ENCODE measurements around the gene ACO2. TPM values are rescaled to one million over a fixed set of nuclear protein-coding genes. Genes with fewer than 3 reads are reported as not detected.
"Not testable (repeated sequence)": the region's sequence is repeated elsewhere in the genome, so short reads cannot be mapped to it uniquely, and the experiment has no call there.

Gene ACO2
- polyA plus RNA-seq, 2 donors: 22.6 to 59.7 TPM

DNA sequence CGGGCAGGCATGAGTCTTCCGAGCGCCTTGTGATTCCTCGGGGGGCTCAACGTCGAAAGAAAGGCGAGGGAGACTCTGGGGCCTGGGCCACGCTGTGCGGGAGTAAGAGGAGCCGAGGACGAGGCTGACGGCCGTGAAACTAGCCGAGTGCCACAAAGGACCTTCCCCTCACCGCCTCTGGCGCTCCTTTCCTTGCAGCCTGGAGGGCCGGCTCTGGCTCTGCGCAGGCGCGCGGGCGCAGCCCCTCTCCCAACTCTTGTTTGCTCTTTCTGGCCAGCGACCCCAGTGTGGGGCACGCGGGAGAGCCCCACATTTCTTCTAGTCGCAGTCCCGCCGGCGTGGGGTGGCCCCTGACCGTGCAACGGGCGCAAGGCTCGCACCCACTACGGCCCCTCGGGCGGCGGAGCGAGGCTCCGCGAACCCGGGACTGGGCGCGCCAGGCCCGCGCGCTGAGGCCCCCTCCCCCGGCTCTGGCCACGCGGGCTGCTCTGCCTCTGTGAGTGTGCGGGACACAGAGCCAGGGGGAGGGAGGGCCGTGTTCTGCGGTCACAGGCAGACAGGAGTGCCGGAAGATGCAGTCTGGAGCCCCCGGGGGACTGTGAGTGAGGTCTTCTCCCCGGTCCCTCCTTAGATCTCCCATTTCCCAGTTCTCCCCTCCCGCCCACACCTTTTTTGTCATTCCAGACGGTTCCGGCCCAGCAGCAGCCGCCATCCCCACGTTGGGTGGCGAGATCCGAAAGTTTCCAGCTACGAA lies 21.3 kb upstream of the ACO2 start:
- Histone ChIP-seq H3K4me3 (ENCODE audit: low read depth in 1 of 2, low read length in 2 of 2) (peak overlapping the region; percentile 88 to 98), H3K27me3 (ENCODE audit: control insufficient read depth in 1 of 2, insufficient read depth in 2 of 2, low read length in 2 of 2) (no peaks in the 10 kb centered on the region)
- 0% methylated on average over 57 to 63 of the region's 63 CpGs for WGBS, 2 donors

DNA sequence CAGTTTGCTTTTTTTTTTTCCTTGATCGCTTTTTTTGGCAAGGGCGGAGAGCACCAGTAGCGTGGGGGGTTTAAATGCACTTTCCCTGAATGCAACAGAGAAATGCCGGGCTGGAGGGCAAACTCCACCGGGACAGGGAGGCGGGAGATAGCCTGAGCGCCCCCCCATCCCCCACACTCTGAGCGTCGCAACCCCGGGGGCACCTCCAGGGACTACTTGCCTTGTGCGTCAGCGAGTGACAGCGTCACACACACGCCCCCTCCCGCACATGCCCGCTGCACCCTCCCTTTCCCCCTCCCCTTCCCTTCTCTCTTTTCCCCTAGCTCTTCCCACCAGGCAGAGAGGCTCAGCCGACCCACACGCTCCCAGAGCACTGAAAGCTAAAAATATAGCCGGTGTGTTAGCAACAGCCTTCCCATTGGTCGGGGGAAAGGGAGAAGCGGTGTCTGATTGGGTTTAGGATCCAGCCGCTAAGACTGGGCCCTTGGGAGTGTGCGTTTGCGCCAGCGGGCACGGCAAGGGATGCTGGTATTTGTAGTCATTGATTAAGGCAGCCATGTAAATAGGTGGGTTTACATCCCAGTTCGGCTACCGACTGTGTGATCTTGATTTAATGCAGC lies 20.6 kb upstream of the ACO2 start:
- WGBS, 2 donors: 0 to 1% methylated on average over 27 to 28 of the region's 28 CpGs
- peak overlapping the region; percentile 88 to 98 for H3K4me3 ChIP-seq (ENCODE audit: low read depth in 1 of 2, low read length in 2 of 2)
- no peaks in the 10 kb centered on the region for H3K36me3 ChIP-seq (ENCODE audit: control insufficient read depth in 2 of 2, insufficient read depth in 2 of 2, low read length in 1 of 2)
- no peaks in the 10 kb centered on the region for H3K27me3 ChIP-seq (ENCODE audit: control insufficient read depth in 1 of 2, insufficient read depth in 2 of 2, low read length in 2 of 2)
- H3K27ac ChIP-seq (ENCODE audit: low read depth in 2 of 2, low read length in 1 of 2): peak overlapping the region; percentile 99 to 100
- no peaks in the 10 kb centered on the region for H3K4me1 ChIP-seq (ENCODE audit: control insufficient read depth in 2 of 2, insufficient read depth in 2 of 2, low read length in 1 of 2)
- H3K9me3 ChIP-seq (ENCODE audit: control insufficient read depth in 2 of 2, insufficient read depth in 1 of 2, low read depth in 1 of 2, low read length in 1 of 2): no peaks in the 10 kb centered on the region

More for the DNA sequence above, 21.3 kb upstream of the ACO2 start:
- peak overlapping the region; percentile 99 to 100 for H3K27ac ChIP-seq (ENCODE audit: low read depth in 2 of 2, low read length in 1 of 2)
- no peaks in the 10 kb centered on the region for H3K4me1 ChIP-seq (ENCODE audit: control insufficient read depth in 2 of 2, insufficient read depth in 2 of 2, low read length in 1 of 2)
- H3K9me3 ChIP-seq (ENCODE audit: control insufficient read depth in 2 of 2, insufficient read depth in 1 of 2, low read depth in 1 of 2, low read length in 1 of 2): no peaks in the 10 kb centered on the region
- no peaks in the 10 kb centered on the region for H3K36me3 ChIP-seq (ENCODE audit: control insufficient read depth in 2 of 2, insufficient read depth in 2 of 2, low read length in 1 of 2)

DNA sequence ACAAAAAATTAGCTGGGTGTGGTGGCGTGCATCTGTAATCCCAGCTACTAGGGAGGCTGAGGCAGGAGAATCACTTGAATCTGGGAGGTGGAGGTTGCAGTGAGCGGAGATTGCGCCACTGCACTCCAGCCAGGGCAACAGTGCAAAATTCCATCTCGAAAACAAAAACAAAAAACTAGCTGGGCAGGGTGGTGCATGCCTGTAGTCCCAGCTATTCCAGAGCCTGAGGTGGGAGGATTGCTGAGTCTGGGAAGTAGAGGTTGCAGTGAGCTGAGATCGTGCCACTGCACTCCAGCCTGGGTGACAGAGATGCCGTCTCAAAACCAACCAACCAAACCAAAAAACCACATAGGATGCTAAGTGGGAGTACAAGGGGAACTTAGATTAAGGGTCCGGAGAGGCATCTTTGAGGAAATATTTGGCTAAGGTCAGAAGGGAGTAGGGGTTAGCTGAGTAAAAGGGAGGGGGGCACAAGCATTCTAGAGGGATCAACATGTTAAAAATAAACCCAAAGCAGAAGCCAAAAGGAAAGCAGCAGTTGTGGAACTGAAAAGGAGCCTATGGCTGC lies 10.7 kb upstream of the ACO2 start:
- 80 to 83% methylated on average over 7 of the region's 7 CpGs for WGBS, 2 donors
- H3K4me1 ChIP-seq (ENCODE audit: control insufficient read depth in 2 of 2, insufficient read depth in 2 of 2, low read length in 1 of 2): no peaks in the 10 kb centered on the region
- H3K9me3 ChIP-seq (ENCODE audit: control insufficient read depth in 2 of 2, insufficient read depth in 1 of 2, low read depth in 1 of 2, low read length in 1 of 2): no peaks in the 10 kb centered on the region
- no peak overlapping the region for H3K27ac ChIP-seq (ENCODE audit: low read depth in 2 of 2, low read length in 1 of 2)
- H3K27me3 ChIP-seq (ENCODE audit: control insufficient read depth in 1 of 2, insufficient read depth in 2 of 2, low read length in 2 of 2): no peaks in the 10 kb centered on the region
- peaks cover 2 to 7% of the 10 kb centered on the region in 2 donors for H3K36me3 ChIP-seq (ENCODE audit: control insufficient read depth in 2 of 2, insufficient read depth in 2 of 2, low read length in 1 of 2)
- H3K4me3 ChIP-seq (ENCODE audit: low read depth in 1 of 2, low read length in 2 of 2): no peak overlapping the region

DNA sequence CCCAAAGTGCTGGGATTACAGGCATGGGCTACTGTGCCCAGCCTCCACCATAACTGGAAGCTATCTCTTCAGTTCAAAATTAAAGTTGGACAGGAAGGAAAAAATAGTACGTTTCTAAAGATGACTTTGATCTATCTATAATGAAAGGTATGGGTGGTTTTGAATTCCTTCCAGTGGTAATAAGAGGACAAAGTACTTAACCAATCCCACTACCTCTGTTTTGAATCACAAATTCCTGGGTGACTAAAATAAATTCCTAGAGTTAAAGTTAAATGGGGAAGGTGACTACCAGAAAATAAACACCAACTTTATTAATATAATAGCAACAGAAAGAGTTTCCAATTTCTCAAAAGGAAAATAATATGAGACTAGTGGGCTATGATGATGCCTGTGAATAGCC lies 9.5 kb upstream of the ACO2 start:
- Histone ChIP-seq H3K36me3 (ENCODE audit: control insufficient read depth in 2 of 2, insufficient read depth in 2 of 2, low read length in 1 of 2) (peaks cover 2 to 7% of the 10 kb centered on the region in 2 donors), H3K4me3 (ENCODE audit: low read depth in 1 of 2, low read length in 2 of 2) (no peak overlapping the region), H3K4me1 (ENCODE audit: control insufficient read depth in 2 of 2, insufficient read depth in 2 of 2, low read length in 1 of 2) (no peaks in the 10 kb centered on the region), H3K27me3 (ENCODE audit: control insufficient read depth in 1 of 2, insufficient read depth in 2 of 2, low read length in 2 of 2) (no peaks in the 10 kb centered on the region), H3K27ac (ENCODE audit: low read depth in 2 of 2, low read length in 1 of 2) (no peak overlapping the region), H3K9me3 (ENCODE audit: control insufficient read depth in 2 of 2, insufficient read depth in 1 of 2, low read depth in 1 of 2, low read length in 1 of 2) (no peaks in the 10 kb centered on the region)
- 47 to 56% methylated on average over 1 of the region's 1 CpG for WGBS, 2 donors

DNA sequence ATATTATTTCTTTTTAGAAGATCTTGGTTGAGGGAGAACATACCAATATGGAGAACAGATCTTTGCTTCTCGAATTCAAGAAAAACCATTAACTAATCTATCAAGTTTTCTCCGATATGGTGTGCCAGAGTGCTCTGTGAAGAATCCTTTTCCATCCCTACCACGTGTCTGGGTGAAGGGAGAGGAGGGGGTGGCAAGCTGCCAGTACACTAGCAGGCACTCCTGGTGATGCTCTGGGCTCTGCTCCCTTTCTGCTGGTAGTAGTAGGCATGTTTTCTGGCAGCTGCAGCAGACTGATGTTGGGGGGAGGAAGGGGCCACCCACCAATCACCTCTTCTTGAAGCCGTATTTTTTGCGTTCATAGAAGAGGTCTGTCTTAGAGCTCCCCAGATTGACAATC lies 8.8 kb upstream of the ACO2 start:
- 66 to 74% methylated on average over 5 of the region's 5 CpGs for WGBS, 2 donors
- H3K27ac ChIP-seq (ENCODE audit: low read depth in 2 of 2, low read length in 1 of 2): not testable (repeated sequence)

DNA sequence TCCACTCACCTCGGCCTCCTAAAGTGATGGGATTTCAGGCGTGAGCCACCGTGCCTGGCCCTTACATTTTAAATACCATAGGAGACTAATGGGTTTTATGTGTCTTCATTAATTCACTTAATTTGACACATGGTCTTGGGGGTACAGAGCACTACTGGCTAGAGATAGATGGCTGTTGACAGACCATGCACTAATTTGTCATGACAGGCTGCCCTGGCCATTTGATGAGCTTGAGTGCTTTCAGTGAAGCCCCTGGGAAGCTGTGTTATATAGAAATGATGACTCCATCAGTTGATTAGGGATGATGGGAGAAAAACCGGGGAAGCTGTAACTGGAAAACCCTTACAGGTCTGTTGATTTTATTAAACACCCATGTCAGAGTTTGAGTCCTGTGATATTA lies 7.0 kb upstream of the ACO2 start:
- no peak overlapping the region for H3K4me3 ChIP-seq (ENCODE audit: low read depth in 1 of 2, low read length in 2 of 2)
- no peaks in the 10 kb centered on the region for H3K9me3 ChIP-seq (ENCODE audit: control insufficient read depth in 2 of 2, insufficient read depth in 1 of 2, low read depth in 1 of 2, low read length in 1 of 2)
- peaks cover 2 to 10% of the 10 kb centered on the region in 2 donors for H3K36me3 ChIP-seq (ENCODE audit: control insufficient read depth in 2 of 2, insufficient read depth in 2 of 2, low read length in 1 of 2)
- H3K27me3 ChIP-seq (ENCODE audit: control insufficient read depth in 1 of 2, insufficient read depth in 2 of 2, low read length in 2 of 2): no peaks in the 10 kb centered on the region
- 84 to 91% methylated on average over 4 of the region's 4 CpGs for WGBS, 2 donors
- H3K27ac ChIP-seq (ENCODE audit: low read depth in 2 of 2, low read length in 1 of 2): no peak overlapping the region
- H3K4me1 ChIP-seq (ENCODE audit: control insufficient read depth in 2 of 2, insufficient read depth in 2 of 2, low read length in 1 of 2): no peaks in the 10 kb centered on the region

More for the DNA sequence above, 8.8 kb upstream of the ACO2 start:
- H3K9me3 ChIP-seq (ENCODE audit: control insufficient read depth in 2 of 2, insufficient read depth in 1 of 2, low read depth in 1 of 2, low read length in 1 of 2); H3K4me1 ChIP-seq (ENCODE audit: control insufficient read depth in 2 of 2, insufficient read depth in 2 of 2, low read length in 1 of 2); H3K36me3 ChIP-seq (ENCODE audit: control insufficient read depth in 2 of 2, insufficient read depth in 2 of 2, low read length in 1 of 2); H3K27me3 ChIP-seq (ENCODE audit: control insufficient read depth in 1 of 2, insufficient read depth in 2 of 2, low read length in 2 of 2); H3K4me3 ChIP-seq (ENCODE audit: low read depth in 1 of 2, low read length in 2 of 2): not testable (repeated sequence)

DNA sequence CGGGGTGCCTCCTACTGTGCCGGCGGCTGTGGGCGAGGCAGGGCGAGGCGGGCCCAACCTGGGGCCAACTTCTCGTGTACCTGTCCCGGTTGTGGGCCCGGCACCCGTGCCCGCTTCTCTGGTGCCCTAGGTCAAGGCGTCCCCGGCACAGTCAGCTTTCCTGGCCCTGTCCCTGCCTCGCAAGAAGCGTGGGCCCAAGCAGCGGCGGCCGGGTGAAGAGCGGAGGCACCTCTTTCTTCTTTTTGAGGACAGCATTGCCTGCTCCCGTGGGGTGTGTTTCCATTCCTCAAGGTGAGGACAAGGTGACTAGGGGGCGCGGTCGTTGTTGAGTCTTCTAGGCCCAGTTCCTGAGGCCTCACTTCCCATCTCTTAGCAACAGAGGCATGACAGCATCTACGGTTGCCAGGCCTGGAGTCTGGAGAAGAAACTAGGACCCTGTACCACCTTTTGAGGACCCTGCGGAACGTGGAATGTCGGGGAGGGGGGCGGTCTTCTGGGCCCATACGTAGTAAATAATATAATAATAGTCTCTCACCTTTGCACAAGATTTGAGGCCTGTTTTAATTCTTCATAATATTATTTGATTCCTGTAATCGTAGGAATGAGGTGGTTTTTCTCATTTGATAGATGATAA lies 418 bp downstream of the ACO2 start:
- no peaks in the 10 kb centered on the region for H3K27me3 ChIP-seq (ENCODE audit: control insufficient read depth in 1 of 2, insufficient read depth in 2 of 2, low read length in 2 of 2)
- peaks cover 5 to 6% of the 10 kb centered on the region in 2 donors for H3K4me1 ChIP-seq (ENCODE audit: control insufficient read depth in 2 of 2, insufficient read depth in 2 of 2, low read length in 1 of 2)
- H3K9me3 ChIP-seq (ENCODE audit: control insufficient read depth in 2 of 2, insufficient read depth in 1 of 2, low read depth in 1 of 2, low read length in 1 of 2): no peaks in the 10 kb centered on the region
- WGBS, 2 donors: 1% methylated on average over 30 of the region's 30 CpGs
- H3K4me3 ChIP-seq (ENCODE audit: low read depth in 1 of 2, low read length in 2 of 2): peak overlapping the region; percentile 89 to 91
- peaks cover 0 to 7% of the 10 kb centered on the region in 2 donors for H3K36me3 ChIP-seq (ENCODE audit: control insufficient read depth in 2 of 2, insufficient read depth in 2 of 2, low read length in 1 of 2)
- H3K27ac ChIP-seq (ENCODE audit: low read depth in 2 of 2, low read length in 1 of 2): peak overlapping the region; percentile 96 to 99

DNA sequence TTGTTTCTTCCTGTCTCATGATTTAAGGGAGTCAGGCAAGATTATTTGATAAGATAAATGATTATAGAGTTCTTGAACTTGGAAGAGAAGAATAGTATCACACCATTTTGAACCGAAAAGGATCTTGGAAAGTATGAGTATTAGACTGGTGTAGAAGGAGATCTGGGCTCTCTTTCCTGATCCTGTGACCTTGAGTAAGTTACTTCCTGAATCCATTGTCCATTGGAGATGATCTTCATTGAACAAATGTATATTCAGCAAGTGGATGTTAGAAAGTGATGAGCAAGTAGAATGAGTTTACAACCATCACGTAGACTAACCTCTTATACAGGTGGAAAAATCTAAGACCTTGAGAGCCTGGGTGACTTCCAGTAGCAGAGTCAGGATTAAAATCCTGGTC lies 2.0 kb downstream of the ACO2 start:
- Histone ChIP-seq H3K4me3 (ENCODE audit: low read depth in 1 of 2, low read length in 2 of 2) (no peak overlapping the region), H3K36me3 (ENCODE audit: control insufficient read depth in 2 of 2, insufficient read depth in 2 of 2, low read length in 1 of 2) (peaks cover 0 to 4% of the 10 kb centered on the region in 2 donors), H3K9me3 (ENCODE audit: control insufficient read depth in 2 of 2, insufficient read depth in 1 of 2, low read depth in 1 of 2, low read length in 1 of 2) (no peaks in the 10 kb centered on the region), H3K27ac (ENCODE audit: low read depth in 2 of 2, low read length in 1 of 2) (no peak overlapping the region), H3K27me3 (ENCODE audit: control insufficient read depth in 1 of 2, insufficient read depth in 2 of 2, low read length in 2 of 2) (no peaks in the 10 kb centered on the region), H3K4me1 (ENCODE audit: control insufficient read depth in 2 of 2, insufficient read depth in 2 of 2, low read length in 1 of 2) (peaks cover 5 to 6% of the 10 kb centered on the region in 2 donors)
- 66 to 79% methylated on average over 2 of the region's 2 CpGs for WGBS, 2 donors

DNA sequence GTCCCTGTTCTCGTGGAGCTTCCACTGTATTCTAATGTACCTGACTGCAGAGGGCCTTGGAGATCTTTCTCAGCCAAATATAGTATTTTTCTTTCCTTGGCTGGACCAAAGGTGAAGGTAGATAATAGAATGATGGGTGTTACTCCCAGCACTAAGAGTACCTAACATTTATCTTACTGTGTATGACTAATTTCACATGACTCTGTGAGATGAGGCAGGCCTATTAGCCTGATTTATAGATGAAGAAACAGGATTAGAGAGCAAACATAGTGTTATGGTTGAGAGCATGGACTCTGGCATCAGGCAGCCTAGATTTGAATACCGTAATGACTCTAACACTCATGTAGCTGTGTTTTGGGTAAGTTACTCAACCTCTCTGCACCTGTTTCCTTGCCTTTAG lies 2.7 kb downstream of the ACO2 start:
- Histone ChIP-seq H3K27me3 (ENCODE audit: control insufficient read depth in 1 of 2, insufficient read depth in 2 of 2, low read length in 2 of 2) (no peaks in the 10 kb centered on the region), H3K36me3 (ENCODE audit: control insufficient read depth in 2 of 2, insufficient read depth in 2 of 2, low read length in 1 of 2) (peaks cover 0 to 4% of the 10 kb centered on the region in 2 donors), H3K27ac (ENCODE audit: low read depth in 2 of 2, low read length in 1 of 2) (no peak overlapping the region), H3K4me3 (ENCODE audit: low read depth in 1 of 2, low read length in 2 of 2) (no peak overlapping the region), H3K4me1 (ENCODE audit: control insufficient read depth in 2 of 2, insufficient read depth in 2 of 2, low read length in 1 of 2) (peaks cover 5 to 6% of the 10 kb centered on the region in 2 donors), H3K9me3 (ENCODE audit: control insufficient read depth in 2 of 2, insufficient read depth in 1 of 2, low read depth in 1 of 2, low read length in 1 of 2) (no peaks in the 10 kb centered on the region)
- WGBS, 2 donors: 49 to 60% methylated on average over 2 of the region's 2 CpGs
